ENCODE data around the gene MACROD2.

- no peak for TF ChIP-seq SNAI2 (CRISPR knock-in tag; IDR thresholded peaks at IDR 0.05)
- no peak for TF ChIP-seq CSDC2 (CRISPR knock-in tag; IDR thresholded peaks at IDR 0.05)
Measured at GRCh38 chr20:15447549-15447948, 1452.2 kb downstream of the MACROD2 start.
